HepG2 (cell line): ENCODE measurements around the gene RALY. TPM values are rescaled to one million over a fixed set of nuclear protein-coding genes. Genes with fewer than 3 reads are reported as not detected.

ENCODE experiments used
- ESRRA ChIP-seq: sonication (generic); formaldehyde crosslinking; IDR thresholded peaks from 2 replicates; pipeline ENCODE4 v1.5.1; 2020; ENCODE audit warnings: mild to moderate bottlenecking, low read depth, missing genetic modification reagents
- NFATC3 ChIP-seq: sonication (generic); formaldehyde crosslinking; IDR thresholded peaks from 2 replicates; pipeline ENCODE4 v1.5.1; 2020; ENCODE audit warnings: mild to moderate bottlenecking, missing genetic modification reagents
- NFE2L1 ChIP-seq: sonication (generic); formaldehyde crosslinking; IDR thresholded peaks from 2 replicates; pipeline ENCODE4 v1.4.0; 2020; ENCODE audit warnings: missing genetic modification reagents, mild to moderate bottlenecking, borderline replicate concordance
- PRDM10 ChIP-seq: sonication (generic); formaldehyde crosslinking; IDR thresholded peaks from 2 replicates; pipeline ENCODE4 v1.4.0; 2020; ENCODE audit warnings: low read depth, missing genetic modification reagents
- REL ChIP-seq: sonication (generic); formaldehyde crosslinking; conservative IDR thresholded peaks from 2 replicates; pipeline ENCODE4 v1.8.0; 2022; ENCODE audit warnings: mild to moderate bottlenecking, missing genetic modification reagents, moderate library complexity
- SRF ChIP-seq: IDR thresholded peaks from 2 replicates; pipeline ENCODE4 v1.6.1; 2011; ENCODE audit warnings: mild to moderate bottlenecking, low read depth, low read length, moderate library complexity
- TAF15 ChIP-seq: fragments of 200-400 bp; formaldehyde crosslinking; IDR thresholded peaks from one replicate; pipeline ENCODE4 v1.6.1; 2018; ENCODE audit warnings: mild to moderate bottlenecking, low read depth, low read length; ENCODE audit not compliant: poor library complexity, severe bottlenecking
- TBX2 ChIP-seq: sonication (generic); formaldehyde crosslinking; IDR thresholded peaks from 2 replicates; pipeline ENCODE4 v1.5.0; 2020; ENCODE audit warnings: missing genetic modification reagents, mild to moderate bottlenecking, borderline replicate concordance
- ZNF230 ChIP-seq: sonication (generic); formaldehyde crosslinking; IDR thresholded peaks from 2 replicates; pipeline ENCODE4 v1.4.0; 2020; ENCODE audit warnings: mild to moderate bottlenecking, missing genetic modification reagents
- ZNF292 ChIP-seq: sonication (generic); formaldehyde crosslinking; IDR thresholded peaks from 2 replicates; pipeline ENCODE4 v1.8.1; 2022; ENCODE audit warnings: mild to moderate bottlenecking, low read depth, missing genetic modification reagents, borderline replicate concordance
- polyA plus RNA-seq, 8 experiments: library from polyadenylated mRNA; depleted of rRNA in 3 of 8; stranded (reverse) in 7 of 8; unstranded in 1 of 8; fragments of >200 nt; fragmentation: Illumina TruSeq in 4 of 8; extraction: Trizol in 4 of 8; gene quantifications; 2 replicates each; pipeline versions ENCODE4 v1.2.1 to v1.2.3, GENCODE V29; 2011 to 2016; ENCODE audit warnings: low read depth in 4 of 8, missing spikeins in 1 of 8, mixed read lengths in 1 of 8; ENCODE audit not compliant: insufficient read depth in 1 of 8
- total RNA-seq, 5 experiments: library from RNA; depleted of rRNA; stranded (reverse); fragments of >200 nt; fragmentation: Illumina TruSeq; extraction: Trizol; gene quantifications; 2 replicates each; pipeline ENCODE4 v1.2.3, GENCODE V29; 2016; ENCODE audit warnings: low read depth in 1 of 5
- TF ChIP-seq, protein P1 (sequence below): sonication (generic); formaldehyde crosslinking; IDR thresholded peaks from 2 replicates; pipeline ENCODE4 v1.4.0; 2020; ENCODE audit warnings: missing genetic modification reagents, borderline replicate concordance
- TF ChIP-seq, protein P2 (sequence below): sonication (generic); formaldehyde crosslinking; IDR thresholded peaks from 2 replicates; pipeline ENCODE4 v1.4.0; 2020; ENCODE audit warnings: mild to moderate bottlenecking, low read depth, missing genetic modification reagents
- TF ChIP-seq, protein P3 (sequence below): sonication (generic); formaldehyde crosslinking; IDR thresholded peaks from 2 replicates; pipeline ENCODE4 v1.9.0; 2021; ENCODE audit warnings: missing genetic modification reagents, mild to moderate bottlenecking, borderline replicate concordance
- TF ChIP-seq, protein P4 (sequence below): sonication (generic); formaldehyde crosslinking; IDR thresholded peaks from 2 replicates; pipeline ENCODE4 v1.5.0; 2020; ENCODE audit warnings: missing genetic modification reagents

The RALY gene
- total and polyA plus RNA-seq, 2 of the 13 experiments (the other 11 are each of a cell fraction or from before 2014, with no cell fraction given): 178 to 186 TPM

DNA sequence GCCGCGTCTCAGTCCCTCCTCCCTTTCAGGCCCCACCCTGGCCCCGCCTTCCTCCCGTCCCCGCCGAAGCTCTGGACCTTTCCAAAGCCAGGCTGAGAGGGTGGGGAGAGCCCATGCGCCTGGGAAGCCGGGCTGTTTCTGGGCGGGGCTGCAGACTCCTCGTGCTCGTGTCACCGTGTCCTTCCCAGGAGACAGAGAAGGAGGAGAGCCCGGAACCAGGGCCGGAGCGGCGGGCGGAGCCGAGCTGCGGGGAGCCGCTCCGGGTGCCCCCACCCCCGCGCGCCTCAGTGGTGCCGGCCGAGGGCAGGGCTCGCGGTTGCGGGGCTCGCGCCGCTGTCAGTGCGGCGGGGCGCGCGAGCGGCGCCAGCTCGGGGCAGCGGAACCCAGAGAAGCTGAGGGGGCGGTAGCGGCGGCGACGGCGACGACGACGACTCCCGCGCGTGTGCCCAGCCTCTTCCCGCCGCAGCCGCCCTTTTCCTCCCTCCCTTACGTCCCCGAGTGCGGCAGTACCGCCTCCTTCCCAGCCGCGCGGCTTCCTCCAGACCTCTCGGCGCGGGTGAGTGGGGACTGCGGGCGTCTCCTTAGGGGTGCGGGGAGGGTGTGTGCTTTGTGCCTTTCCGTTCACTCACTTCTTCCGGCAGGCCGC lies at the start of gene RALY (continued):
- TF ChIP-seq, protein P1, sequence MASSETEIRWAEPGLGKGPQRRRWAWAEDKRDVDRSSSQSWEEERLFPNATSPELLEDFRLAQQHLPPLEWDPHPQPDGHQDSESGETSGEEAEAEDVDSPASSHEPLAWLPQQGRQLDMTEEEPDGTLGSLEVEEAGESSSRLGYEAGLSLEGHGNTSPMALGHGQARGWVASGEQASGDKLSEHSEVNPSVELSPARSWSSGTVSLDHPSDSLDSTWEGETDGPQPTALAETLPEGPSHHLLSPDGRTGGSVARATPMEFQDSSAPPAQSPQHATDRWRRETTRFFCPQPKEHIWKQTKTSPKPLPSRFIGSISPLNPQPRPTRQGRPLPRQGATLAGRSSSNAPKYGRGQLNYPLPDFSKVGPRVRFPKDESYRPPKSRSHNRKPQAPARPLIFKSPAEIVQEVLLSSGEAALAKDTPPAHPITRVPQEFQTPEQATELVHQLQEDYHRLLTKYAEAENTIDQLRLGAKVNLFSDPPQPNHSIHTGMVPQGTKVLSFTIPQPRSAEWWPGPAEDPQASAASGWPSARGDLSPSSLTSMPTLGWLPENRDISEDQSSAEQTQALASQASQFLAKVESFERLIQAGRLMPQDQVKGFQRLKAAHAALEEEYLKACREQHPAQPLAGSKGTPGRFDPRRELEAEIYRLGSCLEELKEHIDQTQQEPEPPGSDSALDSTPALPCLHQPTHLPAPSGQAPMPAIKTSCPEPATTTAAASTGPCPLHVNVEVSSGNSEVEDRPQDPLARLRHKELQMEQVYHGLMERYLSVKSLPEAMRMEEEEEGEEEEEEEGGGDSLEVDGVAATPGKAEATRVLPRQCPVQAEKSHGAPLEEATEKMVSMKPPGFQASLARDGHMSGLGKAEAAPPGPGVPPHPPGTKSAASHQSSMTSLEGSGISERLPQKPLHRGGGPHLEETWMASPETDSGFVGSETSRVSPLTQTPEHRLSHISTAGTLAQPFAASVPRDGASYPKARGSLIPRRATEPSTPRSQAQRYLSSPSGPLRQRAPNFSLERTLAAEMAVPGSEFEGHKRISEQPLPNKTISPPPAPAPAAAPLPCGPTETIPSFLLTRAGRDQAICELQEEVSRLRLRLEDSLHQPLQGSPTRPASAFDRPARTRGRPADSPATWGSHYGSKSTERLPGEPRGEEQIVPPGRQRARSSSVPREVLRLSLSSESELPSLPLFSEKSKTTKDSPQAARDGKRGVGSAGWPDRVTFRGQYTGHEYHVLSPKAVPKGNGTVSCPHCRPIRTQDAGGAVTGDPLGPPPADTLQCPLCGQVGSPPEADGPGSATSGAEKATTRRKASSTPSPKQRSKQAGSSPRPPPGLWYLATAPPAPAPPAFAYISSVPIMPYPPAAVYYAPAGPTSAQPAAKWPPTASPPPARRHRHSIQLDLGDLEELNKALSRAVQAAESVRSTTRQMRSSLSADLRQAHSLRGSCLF (CRISPR knock-in tag): no peak
- TF ChIP-seq NFE2L1 (CRISPR knock-in tag) (no peak), ESRRA (CRISPR knock-in tag) (peak; percentile 84), ZNF230 (CRISPR knock-in tag) (0 out of 2 replicates have a peak, but pooled peaks have one; percentile 88), REL (no peak), SRF (no peak), TBX2 (CRISPR knock-in tag) (peak; percentile 69; the same call in 1 of the 2 replicates), PRDM10 (CRISPR knock-in tag) (peak; percentile 98), TAF15 (no peak), NFATC3 (no peak), ZNF292 (no peak; the same call in 1 of the 2 replicates)
- TF ChIP-seq, protein P2, sequence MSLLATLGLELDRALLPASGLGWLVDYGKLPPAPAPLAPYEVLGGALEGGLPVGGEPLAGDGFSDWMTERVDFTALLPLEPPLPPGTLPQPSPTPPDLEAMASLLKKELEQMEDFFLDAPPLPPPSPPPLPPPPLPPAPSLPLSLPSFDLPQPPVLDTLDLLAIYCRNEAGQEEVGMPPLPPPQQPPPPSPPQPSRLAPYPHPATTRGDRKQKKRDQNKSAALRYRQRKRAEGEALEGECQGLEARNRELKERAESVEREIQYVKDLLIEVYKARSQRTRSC (CRISPR knock-in tag): peak; percentile 80
- TF ChIP-seq, protein P3, sequence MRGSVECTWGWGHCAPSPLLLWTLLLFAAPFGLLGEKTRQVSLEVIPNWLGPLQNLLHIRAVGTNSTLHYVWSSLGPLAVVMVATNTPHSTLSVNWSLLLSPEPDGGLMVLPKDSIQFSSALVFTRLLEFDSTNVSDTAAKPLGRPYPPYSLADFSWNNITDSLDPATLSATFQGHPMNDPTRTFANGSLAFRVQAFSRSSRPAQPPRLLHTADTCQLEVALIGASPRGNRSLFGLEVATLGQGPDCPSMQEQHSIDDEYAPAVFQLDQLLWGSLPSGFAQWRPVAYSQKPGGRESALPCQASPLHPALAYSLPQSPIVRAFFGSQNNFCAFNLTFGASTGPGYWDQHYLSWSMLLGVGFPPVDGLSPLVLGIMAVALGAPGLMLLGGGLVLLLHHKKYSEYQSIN (CRISPR knock-in tag): no peak
- TF ChIP-seq, protein P4, sequence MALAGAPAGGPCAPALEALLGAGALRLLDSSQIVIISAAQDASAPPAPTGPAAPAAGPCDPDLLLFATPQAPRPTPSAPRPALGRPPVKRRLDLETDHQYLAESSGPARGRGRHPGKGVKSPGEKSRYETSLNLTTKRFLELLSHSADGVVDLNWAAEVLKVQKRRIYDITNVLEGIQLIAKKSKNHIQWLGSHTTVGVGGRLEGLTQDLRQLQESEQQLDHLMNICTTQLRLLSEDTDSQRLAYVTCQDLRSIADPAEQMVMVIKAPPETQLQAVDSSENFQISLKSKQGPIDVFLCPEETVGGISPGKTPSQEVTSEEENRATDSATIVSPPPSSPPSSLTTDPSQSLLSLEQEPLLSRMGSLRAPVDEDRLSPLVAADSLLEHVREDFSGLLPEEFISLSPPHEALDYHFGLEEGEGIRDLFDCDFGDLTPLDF (CRISPR knock-in tag): no peak; the same call in 1 of the 2 replicates
